GM12872 (cell line): ENCODE results near the gene MPG.

Experiments used
- TF ChIP-seq, protein P1 (sequence below): IDR thresholded peaks from 3 replicates; pipeline ENCODE4 v1.5.1; 2011; ENCODE audit warnings: low read depth, mild to moderate bottlenecking, low read length, moderate library complexity; ENCODE audit not compliant: insufficient read depth

The MPG gene

DNA sequence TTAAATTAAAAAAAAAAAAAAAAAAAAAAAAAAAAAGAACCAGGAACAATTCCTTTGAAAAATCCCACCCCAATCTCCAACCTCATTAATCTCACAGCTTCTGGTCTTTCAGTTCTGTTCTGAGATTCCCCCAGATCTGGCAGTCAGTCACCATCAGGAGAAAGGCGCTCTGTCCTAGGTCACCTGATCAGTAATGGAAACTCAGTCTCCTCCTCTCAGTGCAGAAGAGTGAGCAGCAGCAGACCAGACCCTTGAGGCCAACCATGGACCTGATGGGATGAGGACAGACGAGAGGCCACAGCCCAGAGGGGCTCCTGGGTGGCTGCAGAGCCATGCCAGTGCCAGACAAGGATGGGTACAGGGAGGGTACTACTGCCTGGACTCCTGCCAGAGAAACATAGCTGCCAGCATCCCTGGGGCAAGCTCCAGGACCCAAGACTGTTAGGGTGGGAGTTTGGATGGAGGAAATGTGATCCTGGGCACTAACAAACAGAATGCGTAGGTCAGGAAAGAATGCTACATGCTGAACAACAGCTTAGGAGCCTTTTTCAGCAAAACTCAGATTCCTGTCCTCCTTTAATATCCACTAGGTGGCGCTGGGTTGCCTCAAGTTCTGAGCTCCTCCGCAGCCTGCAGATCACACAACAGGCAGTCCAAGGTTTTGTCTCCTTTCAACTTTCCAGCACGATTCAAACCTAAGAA lies 28.7 kb downstream of the MPG start:
- TF ChIP-seq, protein P1, sequence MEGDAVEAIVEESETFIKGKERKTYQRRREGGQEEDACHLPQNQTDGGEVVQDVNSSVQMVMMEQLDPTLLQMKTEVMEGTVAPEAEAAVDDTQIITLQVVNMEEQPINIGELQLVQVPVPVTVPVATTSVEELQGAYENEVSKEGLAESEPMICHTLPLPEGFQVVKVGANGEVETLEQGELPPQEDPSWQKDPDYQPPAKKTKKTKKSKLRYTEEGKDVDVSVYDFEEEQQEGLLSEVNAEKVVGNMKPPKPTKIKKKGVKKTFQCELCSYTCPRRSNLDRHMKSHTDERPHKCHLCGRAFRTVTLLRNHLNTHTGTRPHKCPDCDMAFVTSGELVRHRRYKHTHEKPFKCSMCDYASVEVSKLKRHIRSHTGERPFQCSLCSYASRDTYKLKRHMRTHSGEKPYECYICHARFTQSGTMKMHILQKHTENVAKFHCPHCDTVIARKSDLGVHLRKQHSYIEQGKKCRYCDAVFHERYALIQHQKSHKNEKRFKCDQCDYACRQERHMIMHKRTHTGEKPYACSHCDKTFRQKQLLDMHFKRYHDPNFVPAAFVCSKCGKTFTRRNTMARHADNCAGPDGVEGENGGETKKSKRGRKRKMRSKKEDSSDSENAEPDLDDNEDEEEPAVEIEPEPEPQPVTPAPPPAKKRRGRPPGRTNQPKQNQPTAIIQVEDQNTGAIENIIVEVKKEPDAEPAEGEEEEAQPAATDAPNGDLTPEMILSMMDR: peak; percentile 90

DNA sequence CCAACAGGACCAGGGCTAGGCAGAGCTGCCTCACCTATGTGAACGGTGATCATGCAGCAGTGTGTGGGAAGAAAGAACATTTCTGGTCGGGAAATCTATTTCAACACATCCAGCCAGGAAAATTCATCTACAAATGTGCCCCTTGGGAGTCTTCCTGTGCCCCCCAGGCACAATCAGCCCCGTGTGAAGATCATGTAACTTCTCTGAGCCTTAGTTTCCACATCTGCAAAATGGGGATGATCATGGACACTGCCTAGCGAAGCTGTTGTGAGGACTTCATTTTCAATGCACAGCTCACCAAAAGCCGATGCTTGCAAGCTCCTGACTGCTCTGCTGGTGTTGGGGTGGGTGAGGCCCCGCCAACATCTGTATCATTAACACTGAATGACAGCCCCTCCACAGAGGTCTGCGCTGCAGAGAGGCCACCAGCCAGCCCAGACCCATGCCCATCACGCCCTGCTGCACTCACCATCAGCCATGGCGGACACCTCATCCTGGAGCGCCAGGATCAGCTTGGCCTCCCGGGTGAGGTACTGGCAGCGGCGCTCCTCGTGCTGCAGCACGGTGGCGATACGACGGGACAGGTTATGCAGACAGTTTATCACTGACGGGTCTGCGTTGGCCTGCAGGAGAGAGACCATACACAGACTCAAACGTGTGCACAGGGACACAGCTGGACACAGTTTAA lies 34.3 kb downstream of the MPG start:
- TF ChIP-seq, protein P1: no peak

GRCh38 chr16:114327-114726 lies 36.3 kb downstream of the MPG start:
- TF ChIP-seq, protein P1: no peak

DNA sequence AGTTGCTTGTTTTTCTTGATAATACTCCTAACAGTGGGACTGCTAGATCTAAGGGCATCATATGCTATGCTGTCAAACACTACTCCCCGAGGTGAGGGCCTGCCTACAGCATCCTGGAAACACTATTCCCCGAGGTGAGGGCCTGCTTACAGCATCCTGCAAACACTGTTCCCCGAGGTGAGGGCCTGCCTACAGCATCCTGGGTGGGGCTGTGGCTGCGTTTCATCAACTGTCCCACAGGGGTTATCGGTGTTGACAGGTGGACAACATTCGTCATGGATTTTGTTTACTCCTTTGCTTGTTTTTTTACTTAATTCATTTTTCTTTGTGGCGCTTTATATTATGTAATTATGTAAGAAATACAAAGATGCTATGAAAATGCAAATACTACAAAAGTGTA lies 38.0 kb downstream of the MPG start:
- TF ChIP-seq, protein P1: no peak

DNA sequence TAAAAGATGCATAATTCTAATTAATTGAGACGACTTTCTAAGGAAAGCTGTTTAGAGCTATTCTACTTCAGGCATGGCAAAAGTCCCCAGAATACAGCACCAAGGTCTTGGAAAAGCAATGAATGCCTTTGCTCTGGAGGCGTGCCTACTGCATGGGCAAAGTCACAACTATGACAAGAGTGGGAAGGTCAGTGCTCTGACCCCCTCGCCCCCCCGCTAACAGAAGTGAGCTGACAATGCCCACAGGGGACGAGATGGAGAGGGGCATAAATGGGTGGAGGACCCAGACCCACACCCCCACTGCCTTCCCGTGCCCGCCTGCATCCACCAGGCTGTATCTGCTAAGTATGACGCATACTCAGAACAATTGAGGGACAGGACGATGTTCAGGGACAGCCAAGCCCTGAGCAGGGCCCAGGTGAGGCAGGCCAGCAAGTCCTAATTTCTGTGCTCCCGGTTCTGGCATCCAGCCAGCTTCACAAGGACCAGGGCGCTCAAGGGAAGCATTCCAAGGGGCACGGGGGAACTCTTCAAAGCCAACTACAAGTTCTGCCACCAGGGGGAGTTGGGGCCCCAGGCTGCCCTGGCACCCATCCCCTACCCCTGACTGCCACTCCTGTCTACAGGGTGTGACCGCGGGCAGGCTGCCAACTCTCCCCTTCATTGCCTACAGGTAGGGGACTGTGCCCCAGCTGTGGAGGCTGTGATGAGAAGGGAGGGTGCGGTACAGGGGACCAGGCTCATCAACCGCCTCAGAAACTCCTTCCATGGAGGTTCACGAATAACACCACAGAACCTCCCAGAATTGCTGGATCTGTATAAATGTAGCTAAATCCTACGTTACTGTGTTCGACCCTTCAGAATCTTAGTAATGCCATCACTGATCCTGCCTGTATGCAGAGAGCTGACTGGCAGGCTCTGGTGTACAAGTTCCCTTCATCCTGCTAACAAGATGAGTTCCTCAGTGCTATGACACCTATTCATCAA lies 39.6 kb downstream of the MPG start:
- TF ChIP-seq, protein P1: peak; percentile 87

DNA sequence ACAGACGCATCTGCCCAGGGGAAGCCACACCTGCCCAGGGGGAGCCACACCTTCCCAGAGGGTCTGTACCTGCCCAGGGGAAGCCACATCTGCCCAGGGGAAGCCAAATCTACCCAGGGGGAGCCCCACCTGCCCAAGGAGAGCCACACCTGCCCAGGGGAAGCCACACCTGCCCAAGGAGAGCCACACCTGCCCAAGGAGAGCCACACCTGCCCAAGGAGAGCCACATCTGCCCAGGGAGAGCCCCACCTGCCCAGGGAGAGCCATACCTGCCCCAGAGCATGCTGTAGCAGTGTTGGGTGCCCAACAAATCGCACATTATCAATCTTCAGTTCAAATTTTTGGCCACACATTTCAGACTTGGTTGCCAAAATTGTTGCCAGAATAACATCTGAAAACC lies 40.8 kb downstream of the MPG start:
- TF ChIP-seq, protein P1: no peak

- TF ChIP-seq, protein P1: no peak
Observed at GRCh38 chr16:119295-119694, 41.3 kb downstream of the MPG start.
